G401.6 (cell line): ENCODE results near the gene ARHGEF11.

Source experiments
- FAIRE-seq: peaks from 2 replicates; lab custom pipeline; 2012; peaks lifted over from hg19 to GRCh38; lab: Jason Lieb, UNC

ARHGEF11 gene

GRCh38 chr1:156908955-156909354 lies 136.6 kb downstream of the ARHGEF11 start:
- no peak for FAIRE-seq

GRCh38 chr1:156908541-156908940 lies 137.0 kb downstream of the ARHGEF11 start:
- no peak for FAIRE-seq

- no peak for FAIRE-seq
Measured at GRCh38 chr1:156906206-156906906, 139.2 kb downstream of the ARHGEF11 start.

GRCh38 chr1:156905651-156906050 lies 139.9 kb downstream of the ARHGEF11 start:
- FAIRE-seq: no peak

- no peak for FAIRE-seq
Measured at GRCh38 chr1:156905176-156905575, 140.4 kb downstream of the ARHGEF11 start.

GRCh38 chr1:156904187-156904959 lies 141.2 kb downstream of the ARHGEF11 start:
- no peak for FAIRE-seq

GRCh38 chr1:156903328-156904091 lies 142.0 kb downstream of the ARHGEF11 start:
- no peak for FAIRE-seq

GRCh38 chr1:156901966-156902915 lies 143.3 kb downstream of the ARHGEF11 start:
- no peak for FAIRE-seq

- FAIRE-seq: no peak
Measured at GRCh38 chr1:156901590-156901900, 144.0 kb downstream of the ARHGEF11 start.

GRCh38 chr1:156900896-156901589 lies 144.5 kb downstream of the ARHGEF11 start:
- no peak for FAIRE-seq

- no peak for FAIRE-seq
Measured at GRCh38 chr1:156899956-156900718, 145.4 kb downstream of the ARHGEF11 start.

- FAIRE-seq: no peak
Measured at GRCh38 chr1:156898971-156899664, 146.4 kb downstream of the ARHGEF11 start.

- FAIRE-seq: no peak
Measured at GRCh38 chr1:156898161-156898566, 147.4 kb downstream of the ARHGEF11 start.

GRCh38 chr1:156897078-156897825 lies 148.3 kb downstream of the ARHGEF11 start:
- no peak for FAIRE-seq

GRCh38 chr1:156896490-156897033 lies 149.0 kb downstream of the ARHGEF11 start:
- FAIRE-seq: peak; percentile 94

- peak; percentile 67 for FAIRE-seq
Measured at GRCh38 chr1:156895927-156896326, 149.6 kb downstream of the ARHGEF11 start.

- FAIRE-seq: peak; percentile 89
Measured at GRCh38 chr1:156895455-156895812, 150.1 kb downstream of the ARHGEF11 start.

- FAIRE-seq: no peak
Measured at GRCh38 chr1:156894711-156895454, 150.7 kb downstream of the ARHGEF11 start.
